GM20431 (cell line): ENCODE results near the gene HSPA2.

ENCODE experiments used
- in situ Hi-C: fragments of 300-500 bp; cut with MseI, MboI; formaldehyde crosslinking; loops from one replicate; pipeline ENCODE4 v1.15.0; 2020; ENCODE audit warnings: low sequenced_read_pairs; ENCODE audit not compliant: unreplicated experiment

HSPA2 gene

DNA sequence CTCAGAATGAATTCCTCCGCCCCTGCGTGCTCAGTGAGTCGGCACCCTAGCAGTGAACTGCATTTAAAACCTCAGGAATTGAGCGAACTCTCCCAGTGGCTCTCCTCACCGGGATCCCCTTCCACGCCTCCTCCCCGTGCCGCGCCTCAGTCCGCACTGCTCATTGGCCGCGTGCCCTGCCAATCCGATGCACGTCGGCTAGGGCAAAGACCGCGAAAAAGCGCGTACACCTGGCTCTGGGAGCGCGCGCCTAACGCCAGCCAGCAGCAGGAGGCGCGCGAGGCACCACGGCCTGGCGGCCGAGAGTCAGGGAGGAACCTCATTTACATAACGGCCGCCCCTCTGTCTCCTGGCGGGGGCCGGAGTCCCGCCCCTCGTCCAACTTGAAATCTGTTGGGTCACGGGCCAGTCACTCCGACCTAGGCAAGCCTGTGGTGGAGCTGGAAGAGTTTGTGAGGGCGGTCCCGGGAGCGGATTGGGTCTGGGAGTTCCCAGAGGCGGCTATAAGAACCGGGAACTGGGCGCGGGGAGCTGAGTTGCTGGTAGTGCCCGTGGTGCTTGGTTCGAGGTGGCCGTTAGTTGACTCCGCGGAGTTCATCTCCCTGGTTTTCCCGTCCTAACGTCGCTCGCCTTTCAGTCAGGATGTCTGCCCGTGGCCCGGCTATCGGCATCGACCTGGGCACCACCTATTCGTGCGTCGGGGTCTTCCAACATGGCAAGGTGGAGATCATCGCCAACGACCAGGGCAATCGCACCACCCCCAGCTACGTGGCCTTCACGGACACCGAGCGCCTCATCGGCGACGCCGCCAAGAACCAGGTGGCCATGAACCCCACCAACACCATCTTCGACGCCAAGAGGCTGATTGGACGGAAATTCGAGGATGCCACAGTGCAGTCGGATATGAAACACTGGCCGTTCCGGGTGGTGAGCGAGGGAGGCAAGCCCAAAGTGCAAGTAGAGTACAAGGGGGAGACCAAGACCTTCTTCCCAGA, at the start of gene HSPA2:
HSPA2 (plus strand) TSS at position 534 of the 995 bp plus-strand sequence; CDS start at position 643, 109 bp downstream.
- in situ Hi-C loops, result no loop called here

DNA sequence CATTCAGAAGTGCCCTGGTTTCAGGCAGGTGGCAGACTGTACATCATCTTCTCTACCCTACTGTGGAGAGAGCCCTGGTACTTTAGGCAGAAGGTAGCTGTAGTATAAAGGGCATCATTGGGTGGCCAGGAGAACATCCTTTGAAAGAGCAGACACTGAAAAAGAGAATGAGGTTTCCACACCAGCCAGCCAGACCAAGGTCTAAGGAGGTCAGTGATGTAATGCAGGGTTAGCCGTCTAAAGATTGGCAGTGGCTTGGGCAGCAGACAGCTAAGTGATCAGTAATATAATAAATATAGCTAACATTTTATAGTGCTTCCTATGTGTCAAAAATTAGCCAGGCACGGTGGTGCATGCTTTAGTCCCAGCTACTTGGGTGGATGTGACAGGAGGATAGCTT, 48.9 kb upstream of the HSPA2 start:
- in situ Hi-C loops, result no loop called here

DNA sequence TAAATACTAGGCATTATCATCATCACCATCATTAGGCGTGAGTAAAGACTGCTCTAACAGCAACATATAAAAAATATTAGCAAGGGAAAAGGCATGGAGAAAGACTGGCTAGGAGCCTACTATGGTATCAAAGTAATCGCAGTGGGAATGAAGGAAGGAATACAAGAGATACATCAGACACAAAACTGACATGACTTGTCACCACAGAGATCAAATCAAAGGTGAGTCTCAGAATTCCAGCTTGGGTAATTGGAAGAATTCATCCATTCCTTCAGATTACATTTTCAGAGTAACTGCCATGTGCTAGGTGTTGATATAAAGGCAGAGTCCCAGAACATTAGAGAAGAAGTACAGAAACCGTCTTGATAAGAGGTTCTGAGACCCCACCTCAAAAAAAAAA, 47.1 kb upstream of the HSPA2 start:
- in situ Hi-C loops, result no loop called here

DNA sequence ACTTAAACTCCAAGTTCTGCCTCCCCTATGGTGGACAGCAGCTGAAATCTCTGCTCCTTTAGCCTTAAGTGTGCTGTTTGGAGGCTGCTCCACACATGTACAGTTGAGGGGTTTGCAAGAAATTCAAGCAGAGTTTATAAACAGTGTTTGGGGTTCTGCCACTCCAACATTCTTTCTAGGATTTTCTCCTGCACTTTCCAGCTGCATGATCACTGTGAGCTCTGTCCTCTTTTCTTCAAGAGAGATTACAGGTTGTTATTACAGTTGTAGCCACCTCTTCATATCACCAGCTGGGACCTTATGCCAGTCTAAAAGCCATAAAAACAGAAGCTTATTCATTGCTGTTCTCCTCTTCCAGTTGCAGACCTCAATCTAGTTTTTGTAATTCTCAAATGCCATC, 45.3 kb upstream of the HSPA2 start:
- in situ Hi-C loops, result no loop called here

DNA sequence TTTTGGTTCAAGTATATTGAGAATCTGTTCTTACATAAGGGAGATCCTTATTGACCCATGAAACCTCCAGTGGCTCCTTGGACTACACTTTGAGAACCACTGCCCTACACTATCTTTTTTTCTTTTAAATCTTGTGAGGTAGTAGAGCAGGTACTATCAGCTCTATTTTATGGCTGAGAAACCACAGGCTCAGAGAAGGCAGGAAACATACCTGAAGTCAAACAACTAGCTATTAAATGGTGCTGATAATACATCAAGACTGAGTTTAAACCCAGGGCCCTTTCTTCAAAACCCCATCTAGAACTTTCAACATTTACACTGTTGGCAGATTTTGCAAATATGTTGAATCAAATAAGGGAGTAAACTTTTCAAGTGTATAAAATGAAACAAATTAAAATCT, 43.8 kb upstream of the HSPA2 start:
- in situ Hi-C loops, result no loop called here

DNA sequence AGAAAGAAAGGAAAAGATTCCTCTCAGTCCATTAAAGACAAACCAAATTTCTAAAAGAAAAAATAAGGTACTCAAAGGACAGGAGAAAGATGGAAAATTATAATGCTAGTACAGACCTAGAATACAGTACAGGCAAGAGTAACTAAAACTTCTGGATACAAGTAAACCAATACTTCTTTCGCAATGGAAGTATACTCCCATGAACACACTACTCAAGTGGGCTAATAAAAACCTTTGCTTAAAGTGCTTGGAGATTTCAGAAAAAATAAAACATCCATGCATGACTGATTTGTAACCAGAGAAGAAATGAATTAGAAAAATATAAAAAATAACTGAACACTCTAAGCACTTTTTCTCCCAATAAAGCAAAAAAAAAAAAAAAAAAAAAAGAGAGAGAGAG, 40.5 kb upstream of the HSPA2 start:
- in situ Hi-C loops, result no loop called here

DNA sequence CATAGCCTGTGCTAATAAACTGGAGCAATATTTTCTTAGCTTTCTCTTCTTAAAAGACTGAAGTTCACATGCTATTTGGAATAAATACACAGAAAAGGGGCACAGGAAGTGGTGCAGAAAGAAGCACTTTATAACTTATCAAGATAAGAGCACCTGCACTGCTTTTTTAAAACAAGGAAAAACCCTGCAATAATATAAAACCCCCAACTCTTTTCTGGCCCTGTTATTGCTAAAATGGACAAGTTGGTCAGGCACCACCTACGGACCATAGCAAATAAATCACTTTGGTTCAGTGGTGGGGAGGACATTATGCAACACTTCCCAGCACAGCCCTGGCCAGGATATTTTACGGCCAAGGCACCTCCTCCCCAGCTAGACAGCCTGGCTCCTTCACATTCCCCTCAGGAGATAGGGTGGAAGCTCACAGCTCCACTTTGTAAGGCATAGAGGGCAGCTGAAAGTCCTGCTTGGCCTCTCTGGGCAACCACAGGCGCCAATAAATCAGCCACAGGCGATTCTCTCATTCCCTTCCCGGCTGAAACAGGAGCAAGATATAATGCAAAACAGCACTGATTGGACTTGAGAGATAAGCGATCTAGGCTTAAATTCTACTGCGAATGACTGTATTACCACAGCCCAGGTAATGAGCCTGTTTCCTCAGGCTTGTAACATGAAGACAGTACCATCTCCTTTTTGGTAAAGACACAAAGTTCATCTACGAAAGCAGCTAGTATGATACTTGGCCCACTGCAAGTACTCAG, 39.0 kb upstream of the HSPA2 start:
- in situ Hi-C loops, result no loop called here

DNA sequence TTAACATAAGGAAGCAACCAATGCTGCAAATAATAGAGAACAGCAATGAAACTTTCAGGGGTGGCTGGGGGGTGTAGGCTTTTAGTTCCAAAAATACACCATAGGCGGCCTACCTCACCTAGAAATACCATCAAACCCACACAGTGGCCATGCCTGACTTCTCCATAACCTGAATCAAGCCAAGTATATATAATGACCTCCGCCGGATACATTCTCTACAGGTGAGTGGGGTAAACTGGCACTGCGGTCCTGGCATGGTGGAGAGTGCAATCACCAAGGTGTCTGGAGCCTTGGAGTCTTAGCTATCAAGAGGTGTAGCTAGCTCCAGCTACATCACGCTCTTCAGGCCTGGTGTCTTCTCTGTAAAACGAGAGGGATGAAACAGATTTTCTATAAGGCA, 38.1 kb upstream of the HSPA2 start:
- in situ Hi-C loops, result no loop called here

DNA sequence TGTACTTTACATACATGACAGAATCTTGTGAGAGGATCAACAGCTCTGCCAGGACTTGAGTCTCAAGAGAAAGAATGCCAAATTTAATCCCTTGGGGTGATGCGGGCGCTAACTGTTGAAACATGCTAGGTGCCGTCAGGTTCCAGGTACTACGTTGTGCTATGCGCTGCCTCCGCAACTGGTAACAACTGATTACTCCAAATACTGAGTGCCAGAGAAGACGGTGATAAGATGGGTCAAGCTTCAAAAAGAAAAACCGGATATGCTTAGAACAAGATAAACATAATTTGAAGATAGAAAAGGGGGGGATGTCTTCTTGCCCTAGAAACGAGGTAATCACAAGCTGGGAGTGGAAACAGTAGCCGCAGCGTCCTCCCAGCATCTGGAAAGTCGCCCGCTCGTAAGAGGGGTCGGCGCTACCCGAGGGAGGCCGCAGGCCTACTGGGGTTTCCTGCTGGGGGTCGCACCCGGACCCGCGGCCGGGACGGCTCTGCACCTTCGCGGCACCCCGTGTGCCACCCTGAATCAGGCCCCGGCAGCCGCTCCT, 37.6 kb upstream of the HSPA2 start:
- in situ Hi-C loops, result no loop called here

DNA sequence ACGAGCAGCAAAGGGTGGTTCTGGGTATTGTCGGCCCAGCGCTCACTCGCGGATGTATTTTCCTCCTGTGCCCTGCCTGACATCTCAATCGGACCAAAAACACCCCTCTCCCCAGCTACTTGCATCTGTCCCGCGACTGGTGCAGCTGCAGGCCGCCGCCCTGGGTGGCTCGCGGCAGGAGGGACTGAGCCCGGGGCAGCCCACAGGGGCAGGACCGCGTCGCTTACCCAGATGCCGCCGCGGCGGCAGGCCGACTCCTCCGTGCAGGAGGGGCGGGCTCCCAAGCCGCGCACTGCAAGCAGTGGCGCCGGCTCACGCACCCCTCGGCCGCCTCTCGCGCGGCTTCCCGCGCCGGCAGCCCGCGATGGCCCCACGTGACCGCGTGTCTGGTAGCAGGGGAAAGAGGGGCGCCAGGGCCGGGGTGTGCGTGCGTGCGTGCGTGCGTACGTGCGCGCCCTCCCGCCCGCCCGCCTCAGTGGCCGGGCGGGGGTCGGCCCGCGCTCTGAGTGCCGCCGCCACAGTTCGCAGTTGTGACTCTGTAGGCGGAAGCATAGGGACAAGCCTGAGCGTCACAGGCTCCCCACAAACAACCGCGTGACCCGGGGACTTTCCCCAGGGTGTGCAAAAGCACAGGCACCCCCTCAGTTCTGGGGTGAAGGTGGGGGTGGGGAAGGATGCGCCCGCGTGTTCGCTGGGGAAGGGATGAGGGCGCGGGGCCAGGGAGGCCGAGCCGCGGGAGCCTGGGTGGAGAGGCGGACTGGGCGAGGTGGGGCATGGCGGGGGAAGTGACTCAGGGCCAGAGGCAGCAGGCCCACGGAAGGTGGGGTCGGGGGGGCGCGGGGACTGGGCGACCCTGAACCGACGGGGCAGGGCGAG, 36.9 kb upstream of the HSPA2 start, which contains the start of gene ZBTB25:
ZBTB25 (minus strand) TSS at position 405 of the 876 bp plus-strand sequence. CDS start 13,305 bp downstream, outside the sequence.
- in situ Hi-C loops, result no loop called here

DNA sequence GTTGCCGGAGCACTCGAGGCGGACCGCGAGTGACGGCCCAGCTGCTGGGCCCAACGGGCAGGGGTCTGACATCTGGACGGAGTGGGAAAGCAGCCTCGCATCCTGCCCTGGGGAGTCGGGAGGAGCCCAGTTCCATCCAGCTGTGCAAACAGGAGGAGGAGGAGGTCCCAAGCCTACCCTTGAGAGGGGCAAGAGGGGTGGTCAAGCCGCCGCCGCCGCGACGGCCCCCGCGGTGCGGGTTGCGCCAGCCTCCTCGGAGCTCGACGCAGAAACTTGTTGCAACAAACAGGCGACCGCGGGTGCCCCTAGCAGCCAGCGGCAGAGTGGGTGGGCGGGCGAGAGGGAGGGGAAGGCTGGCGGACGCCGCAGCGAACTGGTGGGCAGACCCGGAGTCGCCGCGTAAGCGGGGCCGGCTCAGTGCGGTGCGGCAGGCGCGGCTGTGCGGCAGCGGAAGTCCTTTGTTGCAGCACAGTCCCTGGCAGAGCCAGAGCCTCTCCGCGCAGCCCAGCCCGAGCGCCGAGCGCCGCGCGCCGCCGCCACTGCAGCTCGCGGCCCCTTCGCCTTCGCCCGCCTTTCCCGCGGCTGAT, 36.1 kb upstream of the HSPA2 start, which contains the start of gene ZBTB1:
ZBTB1 (plus strand) TSS at position 461 of the 587 bp plus-strand sequence. CDS start 16,735 bp downstream, outside the sequence.
- in situ Hi-C loops, result no loop called here

DNA sequence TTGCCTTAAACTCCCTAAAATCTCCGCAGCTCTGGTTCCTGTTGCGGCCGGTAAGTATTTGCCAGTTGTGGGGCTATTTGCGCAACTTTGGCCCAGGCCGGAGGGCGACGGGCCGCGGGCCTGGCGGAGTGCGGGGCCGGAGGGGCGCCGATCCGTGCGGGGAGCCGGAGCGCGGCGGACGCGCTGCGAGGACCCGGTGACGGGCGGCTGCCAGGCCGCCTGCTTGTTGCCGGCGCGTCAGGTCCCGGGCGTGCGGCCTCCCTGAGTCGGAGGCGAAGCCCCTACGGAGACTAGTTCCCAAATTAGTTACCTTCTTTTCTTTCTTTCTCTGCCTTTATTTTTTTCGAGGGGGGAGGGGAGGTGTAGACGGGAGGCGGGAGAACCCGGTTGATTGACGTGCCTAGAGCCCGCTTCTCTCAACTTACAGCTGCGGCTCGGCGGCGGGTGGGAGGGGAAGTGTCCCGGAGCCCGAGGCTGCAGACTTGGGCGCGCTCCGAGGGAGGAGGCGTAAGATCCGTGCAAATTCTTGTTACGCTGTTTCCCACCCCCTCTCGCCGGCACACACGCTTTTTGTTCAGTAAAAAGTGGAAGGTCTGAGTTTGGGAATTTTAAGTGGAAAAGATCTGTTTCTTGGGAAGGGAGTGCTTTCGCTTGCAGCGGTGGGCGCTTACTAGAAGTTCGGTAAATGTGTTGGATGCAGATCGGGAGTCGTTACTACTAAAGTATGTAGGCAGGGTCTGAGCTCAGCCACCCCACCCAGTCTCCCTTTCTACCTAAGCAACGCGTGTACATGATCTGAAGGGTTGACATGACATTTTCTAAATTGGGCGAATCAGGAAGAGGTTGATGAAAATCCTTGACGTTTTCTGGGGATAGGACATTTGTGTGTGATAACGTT, 35.4 kb upstream of the HSPA2 start:
- in situ Hi-C loops, result no loop called here

DNA sequence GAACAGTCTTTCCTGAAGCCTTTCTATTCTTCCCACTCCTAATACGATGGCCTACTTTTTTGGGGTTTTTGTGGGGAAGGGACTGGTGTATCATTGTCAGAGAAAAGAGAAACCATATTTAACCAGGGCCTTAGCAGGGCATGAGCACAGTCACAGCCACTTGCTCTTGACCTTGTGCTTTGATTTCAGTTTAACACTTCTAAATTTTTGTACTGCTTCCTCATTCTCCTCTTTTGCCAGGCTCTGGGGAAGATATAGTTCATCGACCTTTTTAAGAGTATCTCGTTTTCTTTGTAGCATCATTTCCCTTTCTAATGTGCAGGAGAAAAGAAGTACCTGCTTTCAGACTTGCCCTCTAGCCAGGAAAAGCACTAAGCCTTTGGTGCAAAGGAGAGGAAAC, 33.8 kb upstream of the HSPA2 start:
- in situ Hi-C loops, result no loop called here

DNA sequence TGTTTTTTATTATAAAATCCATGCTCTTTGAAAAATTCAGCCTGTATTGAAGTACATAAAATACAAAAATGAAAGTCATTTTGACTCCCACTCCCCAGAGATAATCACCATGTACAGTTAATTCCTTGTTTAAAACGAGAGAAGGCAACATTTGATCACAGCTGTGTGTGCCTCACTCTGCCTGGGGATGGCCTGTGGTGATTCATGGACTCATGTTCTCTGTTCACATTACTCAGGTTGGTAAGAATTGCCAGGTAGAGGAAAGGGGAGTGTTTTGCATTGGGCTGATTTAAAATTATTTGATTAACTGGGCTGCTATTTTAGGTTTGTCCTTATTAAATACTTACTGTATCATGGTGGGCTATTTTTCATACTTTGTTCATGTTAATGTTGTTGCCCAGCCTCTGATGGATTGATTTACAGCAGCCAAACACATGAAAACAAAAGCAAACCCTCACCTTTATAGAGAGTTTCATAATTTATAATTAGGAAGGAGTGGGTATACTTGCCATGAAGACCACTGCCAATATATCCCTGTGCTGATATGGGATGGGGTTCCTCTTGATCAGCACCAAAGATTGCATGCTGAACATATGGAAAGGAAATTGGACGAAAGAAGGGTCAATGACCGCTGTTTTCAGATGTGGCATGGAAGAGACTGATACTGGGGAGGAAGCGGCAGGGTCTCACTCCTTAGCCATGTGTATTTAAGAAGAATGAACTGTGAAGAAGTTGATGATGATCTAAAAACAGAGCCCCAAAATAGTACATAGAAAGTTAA, 33.0 kb upstream of the HSPA2 start:
- in situ Hi-C loops, result no loop called here

DNA sequence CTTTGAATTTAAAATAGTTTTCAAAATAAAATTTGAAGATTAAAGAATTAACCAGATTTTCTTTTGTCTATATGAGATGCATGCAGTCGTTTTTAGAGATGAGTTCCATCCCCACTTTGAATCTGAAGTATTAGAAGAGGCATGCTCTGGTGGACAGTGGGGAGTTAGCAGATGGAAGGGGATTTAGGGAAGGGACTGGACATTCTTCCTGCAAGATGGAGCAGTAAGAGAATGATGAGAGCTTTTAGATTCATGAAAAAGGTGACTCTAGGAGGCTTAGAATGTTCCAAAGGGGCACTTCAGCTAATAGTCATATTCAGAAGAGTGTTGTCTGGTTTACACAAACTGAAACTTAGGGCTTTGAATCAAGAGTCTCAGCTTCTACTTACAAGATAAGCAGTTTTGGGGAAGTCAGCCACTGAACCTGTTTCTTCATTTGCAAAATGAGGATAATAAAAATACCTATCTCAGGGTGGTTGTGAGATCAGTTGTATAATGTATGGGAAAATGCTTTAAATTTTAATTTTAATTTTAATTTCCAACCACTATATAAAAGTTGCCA, 32.2 kb upstream of the HSPA2 start:
- in situ Hi-C loops, result no loop called here

DNA sequence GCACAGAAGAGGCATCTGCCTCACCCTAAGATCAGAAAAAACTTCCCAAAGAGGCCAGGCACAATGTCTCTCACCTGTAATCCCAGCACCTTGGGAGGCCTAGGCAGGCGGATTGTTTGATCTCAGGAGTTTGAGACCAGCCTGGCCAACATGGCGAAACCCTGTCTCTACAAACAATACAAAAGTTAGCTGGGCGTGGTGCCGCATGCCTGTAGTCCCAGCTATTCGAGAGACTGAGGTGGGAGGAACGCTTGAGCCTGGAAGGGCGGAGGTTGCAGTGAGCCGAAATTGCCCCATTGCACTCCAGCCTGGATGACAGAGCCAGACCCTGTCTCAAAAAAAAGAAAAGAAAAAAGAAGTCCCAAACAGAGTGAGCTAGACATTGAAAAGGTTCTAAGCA, 31.5 kb upstream of the HSPA2 start:
- in situ Hi-C loops, result no loop called here
